Left ventricle myocardium inferior (tissue), 1 donor: ENCODE measurements around the gene C1orf122. TPM values are rescaled to one million over a fixed set of nuclear protein-coding genes. Genes with fewer than 3 reads are reported as not detected.
A peak's percentile ranks its signal among the peaks of the same experiment; 100 is the strongest.

Experiments used
- DNase-seq: peaks from one replicate; pipeline ENCODE4 v3.0.0-alpha.2; 2020
- H3K27ac ChIP-seq: fragments of 200-600 bp; replicated peaks from 2 replicates; pipeline ENCODE4 v1.8.0; 2021
- H3K27me3 ChIP-seq: fragments of 200-600 bp; 2 replicates; pipeline ENCODE4 v1.8.0; 2021; ENCODE audit warnings: low read depth
- H3K36me3 ChIP-seq: fragments of 200-600 bp; 2 replicates; pipeline ENCODE4 v1.8.0; 2021
- H3K4me1 ChIP-seq: fragments of 200-600 bp; 2 replicates; pipeline ENCODE4 v1.8.0; 2021
- H3K4me3 ChIP-seq: fragments of 200-600 bp; 2 replicates; pipeline ENCODE4 v1.8.0; 2021; ENCODE audit warnings: mild to moderate bottlenecking, moderate library complexity
- H3K9me3 ChIP-seq: fragments of 200-600 bp; replicated peaks from 2 replicates; pipeline ENCODE4 v1.8.0; 2021
- intact Hi-C: fragments of 100-400 bp; cut with micrococcal nuclease; formaldehyde crosslinking; loops from one replicate; pipeline ENCODE4 v1.11.0; 2022
- total RNA-seq: library from RNA; stranded (reverse); fragmentation: NEBNext Ultra II Directional; extraction: Animal tissue kit (Norgen Biotek cat#: 25700); gene quantifications from one replicate; pipeline ENCODE4 v1.2.1, GENCODE V29; 2021
- TF ChIP-seq, protein P1 (sequence below): fragments of 200-600 bp; IDR thresholded peaks from 2 replicates; pipeline ENCODE4 v1.8.0; 2021; ENCODE audit warnings: antibody characterized with exemption, mild to moderate bottlenecking, borderline replicate concordance
- donor health status: DM: no; HTN: yes; CAD: no; lungs with severe emphysema.

Gene C1orf122
- total RNA-seq, 1 donor from 2014 or later, result 47.3 TPM

DNA sequence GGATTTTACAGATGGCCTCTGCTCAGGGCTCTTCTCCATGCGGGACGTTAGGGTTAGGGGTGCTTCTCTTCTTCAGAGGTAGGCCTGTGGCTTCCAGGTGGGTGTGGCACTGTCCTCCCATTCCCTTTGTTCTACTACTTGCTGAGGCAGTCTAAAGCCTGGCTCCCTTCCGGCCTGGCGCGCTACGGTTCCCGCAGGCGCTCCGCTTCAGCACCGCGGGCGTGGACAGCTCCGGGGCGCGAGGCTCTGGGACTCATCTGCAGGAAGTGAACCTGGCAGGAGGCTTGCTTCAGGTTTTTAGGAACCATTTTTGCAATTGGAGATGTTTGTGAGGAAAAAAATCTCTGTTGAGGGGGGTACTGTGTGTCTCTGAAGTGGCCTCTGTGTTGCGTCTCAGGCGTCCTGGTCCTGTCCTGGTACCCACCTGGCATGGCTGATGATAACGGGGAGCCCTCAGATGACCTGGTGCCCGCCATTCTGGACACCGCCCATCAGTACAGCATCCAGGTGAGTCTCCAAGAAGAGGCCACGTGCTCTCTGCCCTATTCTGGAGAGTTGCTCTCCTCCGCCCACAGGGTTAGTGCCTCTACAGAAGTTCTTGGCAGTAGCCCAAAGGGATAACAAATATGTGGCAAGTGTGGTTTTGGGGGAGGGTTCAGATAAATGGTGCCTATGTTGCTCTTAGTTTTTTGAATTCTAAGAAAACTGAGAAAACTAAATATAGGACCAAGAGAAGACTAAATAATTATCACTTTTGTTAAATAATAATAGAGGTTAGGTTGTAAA is 12.1 kb upstream of the C1orf122 start:
- no peaks in the 10 kb centered on the region for H3K9me3 ChIP-seq
- intact Hi-C loops, result no loop called here
- H3K36me3 ChIP-seq, result no peaks in the 10 kb centered on the region
- H3K27me3 ChIP-seq, result peaks cover 15% of the 10 kb centered on the region
- H3K4me3 ChIP-seq, result peak overlapping the region; percentile 72
- H3K4me1 ChIP-seq, result peaks cover 23% of the 10 kb centered on the region
- peak; percentile 53 for DNase-seq
- H3K27ac ChIP-seq, result no peak overlapping the region
- TF ChIP-seq, protein P1, sequence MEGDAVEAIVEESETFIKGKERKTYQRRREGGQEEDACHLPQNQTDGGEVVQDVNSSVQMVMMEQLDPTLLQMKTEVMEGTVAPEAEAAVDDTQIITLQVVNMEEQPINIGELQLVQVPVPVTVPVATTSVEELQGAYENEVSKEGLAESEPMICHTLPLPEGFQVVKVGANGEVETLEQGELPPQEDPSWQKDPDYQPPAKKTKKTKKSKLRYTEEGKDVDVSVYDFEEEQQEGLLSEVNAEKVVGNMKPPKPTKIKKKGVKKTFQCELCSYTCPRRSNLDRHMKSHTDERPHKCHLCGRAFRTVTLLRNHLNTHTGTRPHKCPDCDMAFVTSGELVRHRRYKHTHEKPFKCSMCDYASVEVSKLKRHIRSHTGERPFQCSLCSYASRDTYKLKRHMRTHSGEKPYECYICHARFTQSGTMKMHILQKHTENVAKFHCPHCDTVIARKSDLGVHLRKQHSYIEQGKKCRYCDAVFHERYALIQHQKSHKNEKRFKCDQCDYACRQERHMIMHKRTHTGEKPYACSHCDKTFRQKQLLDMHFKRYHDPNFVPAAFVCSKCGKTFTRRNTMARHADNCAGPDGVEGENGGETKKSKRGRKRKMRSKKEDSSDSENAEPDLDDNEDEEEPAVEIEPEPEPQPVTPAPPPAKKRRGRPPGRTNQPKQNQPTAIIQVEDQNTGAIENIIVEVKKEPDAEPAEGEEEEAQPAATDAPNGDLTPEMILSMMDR, result no peak

DNA sequence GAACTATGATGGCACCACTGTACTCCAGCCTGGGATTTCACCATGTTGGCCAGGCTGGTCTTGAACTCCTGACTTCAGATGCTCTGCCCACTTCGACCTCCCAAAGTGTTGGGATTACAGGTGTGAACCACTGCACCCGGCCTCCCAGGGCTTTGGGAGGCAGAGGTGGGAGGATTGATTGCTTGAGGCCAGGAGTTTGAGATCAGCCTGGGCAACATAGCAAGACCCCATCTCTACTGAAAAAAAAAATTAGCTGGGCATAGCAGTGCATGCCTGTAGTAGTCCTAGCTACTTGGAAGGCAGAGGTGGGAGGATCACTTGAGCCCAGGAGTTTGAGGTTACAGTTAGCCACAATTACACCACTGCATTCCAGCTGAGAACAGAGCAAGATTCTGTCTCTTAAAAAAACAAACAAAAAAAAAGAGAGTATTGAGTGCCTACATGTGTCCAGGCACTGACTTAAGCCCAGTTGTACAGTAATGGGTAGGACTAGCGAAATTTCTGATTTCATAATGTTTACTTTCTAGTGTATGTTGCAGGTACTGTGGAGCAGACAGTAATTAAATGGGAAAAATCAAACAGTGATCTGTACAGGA is 9.7 kb upstream of the C1orf122 start:
- no peak overlapping the region for H3K4me3 ChIP-seq
- no peak overlapping the region for H3K27ac ChIP-seq
- H3K9me3 ChIP-seq, result no peaks in the 10 kb centered on the region
- no peaks in the 10 kb centered on the region for H3K27me3 ChIP-seq
- intact Hi-C loops, result no loop called here
- H3K36me3 ChIP-seq, result peaks cover 14% of the 10 kb centered on the region
- DNase-seq, result no peak
- H3K4me1 ChIP-seq, result peaks cover 23% of the 10 kb centered on the region
- TF ChIP-seq, protein P1, result no peak

DNA sequence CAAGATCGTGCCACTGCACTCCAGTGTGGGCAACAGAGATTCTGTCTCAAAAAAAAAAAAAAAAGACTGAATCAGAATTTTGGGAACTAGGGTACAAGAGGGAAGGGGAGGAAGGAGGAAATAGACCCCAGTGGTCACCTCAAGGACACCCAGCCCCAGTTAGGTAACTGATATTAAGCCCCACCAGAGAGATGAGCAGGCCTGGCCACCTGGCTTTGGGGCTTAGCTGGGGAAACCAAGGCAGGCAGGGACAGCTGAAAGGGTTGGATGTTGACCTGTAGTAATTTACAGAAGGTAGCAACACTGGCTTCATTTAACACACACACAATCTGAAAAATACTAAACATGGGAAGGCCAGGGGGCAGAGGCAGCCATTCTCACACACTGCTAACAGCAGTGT is 5.2 kb upstream of the C1orf122 start:
- peaks cover 15% of the 10 kb centered on the region for H3K4me1 ChIP-seq
- no peak for DNase-seq
- H3K4me3 ChIP-seq, result no peak overlapping the region
- intact Hi-C loops, result no loop called here
- peaks cover 52% of the 10 kb centered on the region for H3K36me3 ChIP-seq
- no peaks in the 10 kb centered on the region for H3K27me3 ChIP-seq
- TF ChIP-seq, protein P1, result no peak
- H3K9me3 ChIP-seq, result no peaks in the 10 kb centered on the region
- no peak overlapping the region for H3K27ac ChIP-seq

DNA sequence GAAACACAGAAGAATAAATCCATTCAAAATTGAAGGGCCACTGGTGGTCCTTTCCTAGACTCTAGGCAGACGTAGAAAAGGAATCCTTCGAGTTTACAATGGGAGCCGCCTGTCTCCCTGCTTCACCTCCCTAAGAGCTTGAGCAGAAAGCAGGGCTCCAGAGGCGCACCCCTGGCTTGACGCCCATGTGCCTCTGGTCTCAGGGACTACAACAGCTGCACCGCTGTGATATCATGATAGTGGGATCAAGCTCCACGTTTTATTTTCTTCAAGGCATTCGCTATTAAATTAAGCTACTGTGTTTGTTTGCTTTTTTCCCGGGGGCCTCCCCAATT is 403 bp upstream of the C1orf122 start:
- Histone ChIP-seq H3K4me1 (peaks cover 50% of the 10 kb centered on the region), H3K4me3 (peak overlapping the region; percentile 88), H3K36me3 (peaks cover 46% of the 10 kb centered on the region), H3K9me3 (no peaks in the 10 kb centered on the region), H3K27ac (peak overlapping the region; percentile 98), H3K27me3 (no peaks in the 10 kb centered on the region)
- TF ChIP-seq, protein P1, result no peak
- no peak for DNase-seq
- intact Hi-C loops, result no loop called here

DNA sequence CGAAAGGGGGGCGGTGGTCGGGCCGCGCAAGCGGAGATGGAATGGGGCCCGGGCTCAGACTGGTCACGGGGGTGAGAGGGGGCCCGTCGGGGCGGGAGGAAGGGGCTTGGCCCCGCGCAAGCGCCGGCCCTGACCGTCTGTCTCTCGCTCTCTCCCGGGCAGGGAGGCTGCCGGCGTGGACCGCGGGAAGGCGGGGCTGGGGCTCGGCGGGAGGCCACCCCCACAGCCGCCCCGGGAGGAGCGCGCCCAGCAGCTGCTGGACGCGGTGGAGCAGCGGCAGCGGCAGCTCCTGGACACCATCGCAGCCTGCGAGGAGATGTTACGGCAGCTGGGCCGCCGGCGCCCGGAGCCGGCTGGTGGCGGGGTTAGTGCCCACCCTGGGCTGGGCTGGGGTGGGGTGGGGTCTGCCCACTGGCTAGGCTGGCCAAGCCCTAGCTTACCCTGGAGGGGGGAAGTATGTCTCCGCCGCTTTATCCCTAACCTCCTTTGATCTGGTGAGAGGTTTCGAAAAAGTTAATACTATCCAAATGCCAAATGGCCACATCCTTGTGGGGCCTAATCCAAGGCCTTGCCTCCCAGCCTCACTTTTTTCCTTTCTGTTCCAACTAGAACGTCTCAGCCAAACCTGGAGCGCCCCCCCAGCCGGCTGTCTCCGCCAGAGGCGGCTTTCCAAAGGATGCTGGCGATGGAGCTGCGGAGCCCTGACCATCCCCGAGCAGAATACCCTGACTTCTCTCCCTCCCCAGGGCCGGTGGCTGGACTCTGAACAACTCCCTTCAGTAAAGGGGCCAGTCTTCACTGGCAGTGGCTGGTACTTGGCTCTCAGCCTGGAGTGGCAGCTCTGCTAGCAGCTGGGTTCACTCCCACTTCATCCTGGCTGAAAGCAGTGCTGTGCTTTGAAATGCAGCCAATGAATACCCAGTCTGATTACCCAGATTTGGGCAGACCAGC is 1.1 kb downstream of the C1orf122 start:
- Histone ChIP-seq H3K4me3 (peak overlapping the region; percentile 88), H3K9me3 (no peaks in the 10 kb centered on the region), H3K36me3 (peaks cover 31% of the 10 kb centered on the region), H3K27ac (peak overlapping the region; percentile 98), H3K4me1 (peaks cover 50% of the 10 kb centered on the region), H3K27me3 (no peaks in the 10 kb centered on the region)
- intact Hi-C loops, result no loop called here
- TF ChIP-seq, protein P1, result no peak
- DNase-seq, result peak; percentile 63
